Natural killer cell (primary cell): ENCODE results near the gene HYDIN. TPM values are rescaled to one million over a fixed set of nuclear protein-coding genes. Genes with fewer than 3 reads are reported as not detected.
"Not testable (repeated sequence)": the region's sequence is repeated elsewhere in the genome, so short reads cannot be mapped to it uniquely, and the experiment has no call there.

Source experiments
- ATAC-seq, 3 donors: fragments of 150-1000 bp in 2 of 3; fragments of 200-7000 bp in 1 of 3; cut with Tn5 transposase; 1 replicate in 1 of 3; 2 replicates in 2 of 3; pipeline ENCODE4 v1.10.0; 2021; ENCODE audit warnings: mild to moderate bottlenecking in 2 of 3, moderate library complexity in 2 of 3
- DNase-seq, 2 donors: peaks; one replicate each; pipeline versions ENCODE4 v3.0.0 to v3.0.0-alpha.2; 2013 to 2021; ENCODE audit warnings: mixed read lengths in 1 of 2
- H3K27ac ChIP-seq: one replicate; pipeline ENCODE4 v1.5.1; 2013; ENCODE audit warnings: mild to moderate bottlenecking, low read length
- H3K27me3 ChIP-seq: one replicate; pipeline ENCODE4 v1.6.1; 2013; ENCODE audit warnings: low read length; ENCODE audit not compliant: control insufficient read depth, insufficient read depth
- H3K36me3 ChIP-seq: one replicate; pipeline ENCODE4 v1.6.1; 2013; ENCODE audit warnings: low read length; ENCODE audit not compliant: control insufficient read depth, insufficient read depth
- H3K4me1 ChIP-seq: one replicate; pipeline ENCODE4 v1.6.1; 2013; ENCODE audit warnings: low read length; ENCODE audit not compliant: control insufficient read depth, insufficient read depth
- H3K4me3 ChIP-seq: one replicate; pipeline ENCODE4 v1.5.1; 2013; ENCODE audit warnings: low read length
- H3K9me3 ChIP-seq: one replicate; pipeline ENCODE4 v1.6.1; 2013; ENCODE audit warnings: low read length; ENCODE audit not compliant: control insufficient read depth, insufficient read depth
- H3K27ac Mint-ChIP-seq, 2 donors: one replicate each; pipeline ENCODE4 v1.8.0; 2022; ENCODE audit warnings: mild to moderate bottlenecking in 2 of 2, mixed read lengths in 2 of 2, moderate library complexity in 1 of 2
- H3K27me3 Mint-ChIP-seq, 2 donors: one replicate each; pipeline ENCODE4 v1.8.0; 2022; ENCODE audit warnings: low read depth in 2 of 2, mixed read lengths in 2 of 2
- H3K36me3 Mint-ChIP-seq: one replicate; pipeline ENCODE4 v1.8.0; 2022; ENCODE audit warnings: mixed read lengths
- H3K4me1 Mint-ChIP-seq, 2 donors: one replicate each; pipeline ENCODE4 v1.8.0; 2022; ENCODE audit warnings: mixed read lengths in 2 of 2
- H3K4me3 Mint-ChIP-seq: one replicate; pipeline ENCODE4 v1.8.0; 2022; ENCODE audit warnings: mild to moderate bottlenecking, moderate library complexity, mixed read lengths
- H3K9me3 Mint-ChIP-seq, 2 donors: one replicate each; pipeline ENCODE4 v1.8.0; 2022; ENCODE audit warnings: mixed read lengths in 2 of 2
- WGBS: methylation state at CpG from one replicate; pipeline ENCODE4 v1.1.7; 2013; ENCODE audit warnings: missing lambda C conversion rate; ENCODE audit not compliant: insufficient coverage; 5-methylcytosine and 5-hydroxymethylcytosine counted together
- intact Hi-C: fragments of 100-400 bp; cut with micrococcal nuclease; formaldehyde crosslinking; loops from one replicate; pipeline ENCODE4 v1.14.2; 2022
- total RNA-seq, 4 donors: library from RNA; stranded (reverse); fragments of 120-200 nt in 1 of 4; gene quantifications; one replicate each; pipeline versions ENCODE4 v1.2.3 to v1.2.4, GENCODE V29; 2013 to 2022

The HYDIN gene
- total RNA-seq, 3 donors from 2014 or later (not counting 1 experiment from before 2014, with no cell fraction given): 0.43 to 1.1 (median 0.82) TPM

GRCh38 chr16:71069842-71070241 is 160.7 kb downstream of the HYDIN start:
- H3K27me3 Mint-ChIP-seq, H3K27ac Mint-ChIP-seq, H3K27me3 ChIP-seq: not testable (repeated sequence)

DNA sequence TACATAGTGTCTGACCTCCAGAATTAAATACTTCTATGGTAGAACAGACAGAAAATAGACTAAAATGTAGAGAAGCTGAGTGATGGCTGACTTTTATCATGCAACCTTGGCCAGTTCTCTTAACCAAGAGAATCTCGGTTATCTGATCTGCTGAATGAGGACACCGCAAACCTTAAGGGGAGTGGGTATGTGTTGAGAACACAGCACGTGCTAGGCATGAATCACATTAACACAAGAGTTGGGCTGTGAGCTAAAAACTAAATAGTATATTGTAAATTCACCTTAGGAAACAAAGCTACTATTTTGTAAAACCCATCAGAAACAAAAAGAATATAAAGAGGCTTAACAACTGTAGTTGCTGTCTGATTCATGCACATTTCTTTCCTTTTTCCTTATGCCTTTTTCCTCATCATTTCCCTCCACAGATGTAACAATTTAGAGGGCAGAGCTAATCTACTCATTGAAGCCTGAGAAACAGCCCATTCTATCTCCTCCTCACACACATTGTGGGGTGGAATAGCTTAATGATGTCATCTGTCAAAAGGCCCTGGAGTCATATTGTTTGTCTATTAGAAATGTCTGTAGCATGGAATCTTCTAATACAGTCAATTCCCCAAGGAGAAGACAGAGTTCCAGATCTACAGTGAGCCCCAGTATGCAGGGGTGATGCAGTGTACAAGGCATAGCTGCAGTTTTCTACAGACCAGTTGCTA is 176.5 kb downstream of the HYDIN start:
- H3K4me3 Mint-ChIP-seq, H3K36me3 ChIP-seq, H3K27me3 ChIP-seq, H3K4me1 ChIP-seq, H3K9me3 ChIP-seq, H3K4me1 Mint-ChIP-seq, H3K9me3 Mint-ChIP-seq, H3K27ac Mint-ChIP-seq, H3K27me3 Mint-ChIP-seq, H3K36me3 Mint-ChIP-seq, H3K27ac ChIP-seq, H3K4me3 ChIP-seq, DNase-seq, ATAC-seq, intact Hi-C loops: not testable (repeated sequence)
- no CpG with 5 or more reads among the region's 3 CpGs for WGBS

More at GRCh38 chr16:71069842-71070241, 160.7 kb downstream of the HYDIN start:
- H3K36me3 Mint-ChIP-seq, H3K4me3 ChIP-seq, H3K4me1 ChIP-seq, H3K9me3 ChIP-seq, H3K27ac ChIP-seq, ATAC-seq, H3K36me3 ChIP-seq, H3K4me1 Mint-ChIP-seq, H3K4me3 Mint-ChIP-seq, H3K9me3 Mint-ChIP-seq, DNase-seq, intact Hi-C loops: not testable (repeated sequence)
- 96% methylated on average over 2 of the region's 4 CpGs for WGBS

DNA sequence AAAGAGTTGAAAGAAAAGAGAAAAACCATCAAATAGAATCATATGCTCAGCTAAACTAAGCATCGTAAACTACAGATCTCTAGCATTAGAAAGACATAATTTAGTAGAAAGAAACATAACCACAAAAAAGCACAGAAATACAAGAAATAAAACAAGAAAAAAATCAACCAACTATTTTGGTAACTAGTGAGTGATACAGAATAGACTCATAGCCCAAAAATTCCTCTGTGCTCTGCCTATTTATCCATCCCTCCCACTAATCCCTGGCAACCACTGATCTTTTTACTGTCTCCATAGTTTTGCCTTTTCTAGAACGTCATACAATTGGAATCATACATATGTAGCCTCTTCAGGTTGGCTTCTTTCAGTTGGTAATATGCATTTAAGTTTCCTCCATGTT is 180.2 kb downstream of the HYDIN start:
- H3K27me3 Mint-ChIP-seq, H3K27me3 ChIP-seq, H3K9me3 ChIP-seq, H3K4me1 ChIP-seq, H3K27ac Mint-ChIP-seq, H3K36me3 ChIP-seq, ATAC-seq, H3K4me3 Mint-ChIP-seq, H3K9me3 Mint-ChIP-seq, H3K4me3 ChIP-seq, H3K4me1 Mint-ChIP-seq, H3K36me3 Mint-ChIP-seq, intact Hi-C loops, DNase-seq, H3K27ac ChIP-seq: not testable (repeated sequence)
- no CpG with 5 or more reads among the region's 2 CpGs for WGBS

- WGBS: 86% methylated on average over 5 of the region's 11 CpGs
- H3K27me3 Mint-ChIP-seq, H3K4me3 ChIP-seq, H3K9me3 ChIP-seq, H3K27me3 ChIP-seq, H3K27ac Mint-ChIP-seq, H3K4me1 ChIP-seq, H3K36me3 Mint-ChIP-seq, H3K4me1 Mint-ChIP-seq, H3K27ac ChIP-seq, ATAC-seq, DNase-seq, H3K36me3 ChIP-seq, H3K9me3 Mint-ChIP-seq, intact Hi-C loops, H3K4me3 Mint-ChIP-seq: not testable (repeated sequence)
Observed at GRCh38 chr16:71039368-71040111, 191.0 kb downstream of the HYDIN start.

GRCh38 chr16:71038421-71038820 is 192.1 kb downstream of the HYDIN start:
- H3K36me3 ChIP-seq, H3K36me3 Mint-ChIP-seq, DNase-seq, H3K4me3 Mint-ChIP-seq, H3K4me3 ChIP-seq, H3K27me3 ChIP-seq, intact Hi-C loops, ATAC-seq, H3K27ac Mint-ChIP-seq, H3K27me3 Mint-ChIP-seq, H3K9me3 Mint-ChIP-seq, H3K4me1 Mint-ChIP-seq, H3K27ac ChIP-seq, H3K9me3 ChIP-seq, H3K4me1 ChIP-seq: not testable (repeated sequence)
- WGBS: no CpG with 5 or more reads among the region's 4 CpGs

DNA sequence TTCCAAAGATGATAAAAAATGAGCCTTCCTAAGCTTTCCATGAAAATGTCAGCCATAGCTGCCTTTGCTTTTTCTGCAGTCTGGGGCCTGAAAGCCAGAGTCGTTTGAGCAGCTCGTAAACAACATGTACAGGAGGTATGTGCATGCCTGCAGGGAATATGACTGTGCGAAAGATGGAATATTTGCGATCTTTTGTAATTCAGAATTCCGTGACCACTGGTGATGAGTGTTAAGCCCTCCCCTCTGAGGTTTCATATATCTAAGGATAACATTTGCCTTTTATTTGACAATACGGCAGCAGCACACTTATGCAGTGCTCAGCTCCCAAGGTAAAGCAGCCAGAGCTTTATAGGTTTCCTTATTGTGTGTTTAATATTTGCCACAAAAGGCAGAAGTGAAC is 192.5 kb downstream of the HYDIN start:
- H3K9me3 ChIP-seq, H3K27me3 Mint-ChIP-seq, H3K27ac Mint-ChIP-seq, H3K36me3 Mint-ChIP-seq, H3K4me1 Mint-ChIP-seq, H3K27me3 ChIP-seq, H3K4me1 ChIP-seq, H3K27ac ChIP-seq, DNase-seq, H3K9me3 Mint-ChIP-seq, ATAC-seq, H3K4me3 ChIP-seq, H3K4me3 Mint-ChIP-seq, H3K36me3 ChIP-seq, intact Hi-C loops: not testable (repeated sequence)
- WGBS: 74% methylated on average over 3 of the region's 6 CpGs

- H3K4me3 Mint-ChIP-seq, H3K27ac ChIP-seq, ATAC-seq, H3K9me3 ChIP-seq, H3K4me1 ChIP-seq, DNase-seq, H3K27ac Mint-ChIP-seq, H3K4me1 Mint-ChIP-seq, H3K9me3 Mint-ChIP-seq, H3K36me3 ChIP-seq, intact Hi-C loops, H3K27me3 Mint-ChIP-seq, H3K27me3 ChIP-seq, H3K36me3 Mint-ChIP-seq, H3K4me3 ChIP-seq: not testable (repeated sequence)
- 17% methylated on average over 1 of the region's 8 CpGs for WGBS
Observed at GRCh38 chr16:71028032-71028727, 202.3 kb downstream of the HYDIN start.
